OCI-LY3 (cell line): ENCODE data around the gene SEMA5B.

Source experiments
- H2AFZ ChIP-seq: fragments of 200-600, 300-600 bp; shearing (Covaris generic); 2 replicates; pipeline ENCODE4 v1.6.0; 2014; ENCODE audit warnings: antibody characterized with exemption, low read depth, low read length
- H3K27ac ChIP-seq: fragments of 200-600, 300-600 bp; sonication (generic); 2 replicates; pipeline ENCODE4 v1.5.1; 2014; ENCODE audit warnings: mild to moderate bottlenecking, low read length, moderate library complexity, mixed read lengths
- H3K27me3 ChIP-seq: fragments of 200-600, 300-600 bp; sonication (generic); 2 replicates; pipeline ENCODE4 v1.6.1; 2014; ENCODE audit warnings: low read depth, low read length, mixed read lengths
- H3K36me3 ChIP-seq: fragments of 200-600, 300-600 bp; sonication (generic); replicated peaks from 2 replicates; pipeline ENCODE3; 2014; ENCODE audit warnings: low read depth, low read length, mixed read lengths
- H3K4me1 ChIP-seq: fragments of 300-600, 200-600 bp; sonication (generic); 2 replicates; pipeline ENCODE4 v1.6.1; 2014; ENCODE audit warnings: low read length, mixed read lengths
- H3K4me2 ChIP-seq: fragments of 200-600, 300-600 bp; sonication (generic); 2 replicates; pipeline ENCODE4 v1.6.1; 2014; ENCODE audit warnings: low read length, mixed read lengths
- H3K4me3 ChIP-seq: fragments of 300-600, 200-600 bp; sonication (generic); 2 replicates; pipeline ENCODE4 v1.5.1; 2014; ENCODE audit warnings: antibody characterized with exemption, mild to moderate bottlenecking, low read length, moderate library complexity
- H3K79me2 ChIP-seq: fragments of 300-600, 200-600 bp; shearing (Covaris generic); 2 replicates; pipeline ENCODE4 v1.6.1; 2014; ENCODE audit warnings: mild to moderate bottlenecking, low read length, mixed read lengths
- H3K9ac ChIP-seq: fragments of 300-600, 200-600 bp; shearing (Covaris generic); 2 replicates; pipeline ENCODE4 v1.6.0; 2014; ENCODE audit warnings: mild to moderate bottlenecking, low read length, moderate library complexity
- H3K9me3 ChIP-seq: fragments of 200-600, 300-600 bp; shearing (Covaris generic); 2 replicates; pipeline ENCODE4 v1.6.1; 2014; ENCODE audit warnings: low read length, mixed read lengths; ENCODE audit not compliant: insufficient read depth
- H4K20me1 ChIP-seq: fragments of 200-600, 300-600 bp; sonication (generic); 2 replicates; pipeline ENCODE4 v1.6.1; 2016; ENCODE audit warnings: low read length, mixed read lengths; ENCODE audit not compliant: insufficient read depth
- CTCF ChIP-seq: fragments of 200-600, 300-600 bp; sonication (generic); IDR thresholded peaks from 2 replicates; pipeline ENCODE4 v1.5.1; 2014; ENCODE audit warnings: antibody characterized with exemption, low read length, low read depth
- EZH2phosphoT487 ChIP-seq: fragments of 200-600 bp; shearing (Covaris generic); IDR thresholded peaks from 2 replicates; pipeline ENCODE4 v1.6.1; 2018; ENCODE audit warnings: antibody characterized with exemption, mixed run types, low read depth

The SEMA5B gene

GRCh38 chr3:122973893-122974615 lies 53.5 kb downstream of the SEMA5B start:
- Histone ChIP-seq H4K20me1 (no peaks in the 10 kb centered on the region), H3K4me1 (peaks cover 41% of the 10 kb centered on the region), H3K27ac (no peak overlapping the region)

GRCh38 chr3:122972141-122972540 lies 55.4 kb downstream of the SEMA5B start:
- H3K4me1 ChIP-seq, result peaks cover 36% of the 10 kb centered on the region
- H3K79me2 ChIP-seq, result no peaks in the 10 kb centered on the region
- no peaks in the 10 kb centered on the region for H3K36me3 ChIP-seq
- peaks cover 18% of the 10 kb centered on the region; the same call in 1 of the 2 replicates for H3K27me3 ChIP-seq
- no peaks in the 10 kb centered on the region for H4K20me1 ChIP-seq
- no peak overlapping the region for H3K4me2 ChIP-seq
- H2AFZ ChIP-seq, result no peak overlapping the region
- H3K9me3 ChIP-seq, result no peaks in the 10 kb centered on the region
- H3K9ac ChIP-seq, result no peak overlapping the region
- H3K27ac ChIP-seq, result no peak overlapping the region
- TF ChIP-seq CTCF, result no peak
- no peak for TF ChIP-seq EZH2phosphoT487
- H3K4me3 ChIP-seq, result no peak overlapping the region

More at GRCh38 chr3:122973893-122974615, 53.5 kb downstream of the SEMA5B start:
- Histone ChIP-seq H3K79me2 (no peaks in the 10 kb centered on the region), H3K36me3 (no peaks in the 10 kb centered on the region), H3K9ac (no peak overlapping the region), H2AFZ (no peak overlapping the region), H3K4me2 (peak overlapping the region; percentile 83; the same call in 1 of the 2 replicates), H3K9me3 (no peaks in the 10 kb centered on the region), H3K27me3 (peaks cover 18% of the 10 kb centered on the region; the same call in 1 of the 2 replicates), H3K4me3 (no peak overlapping the region)
- no peak for TF ChIP-seq CTCF
- no peak for TF ChIP-seq EZH2phosphoT487

- no peak overlapping the region for H3K4me3 ChIP-seq
- H4K20me1 ChIP-seq, result no peaks in the 10 kb centered on the region
- H2AFZ ChIP-seq, result no peak overlapping the region
- H3K79me2 ChIP-seq, result no peaks in the 10 kb centered on the region
- H3K4me2 ChIP-seq, result peak overlapping the region; percentile 11; the same call in 1 of the 2 replicates
- peaks cover 18% of the 10 kb centered on the region; the same call in 1 of the 2 replicates for H3K27me3 ChIP-seq
- H3K36me3 ChIP-seq, result no peaks in the 10 kb centered on the region
- no peaks in the 10 kb centered on the region for H3K9me3 ChIP-seq
- no peak overlapping the region for H3K9ac ChIP-seq
- H3K27ac ChIP-seq, result no peak overlapping the region
- no peak for TF ChIP-seq EZH2phosphoT487
- TF ChIP-seq CTCF, result no peak
- peaks cover 30% of the 10 kb centered on the region for H3K4me1 ChIP-seq
Measured at GRCh38 chr3:122969585-122970469, 57.7 kb downstream of the SEMA5B start.

GRCh38 chr3:122967765-122968164 lies 59.8 kb downstream of the SEMA5B start:
- Histone ChIP-seq H3K4me3 (no peak overlapping the region), H3K79me2 (no peaks in the 10 kb centered on the region), H3K36me3 (no peaks in the 10 kb centered on the region), H3K27ac (no peak overlapping the region), H2AFZ (no peak overlapping the region), H3K27me3 (peaks cover 18% of the 10 kb centered on the region; the same call in 1 of the 2 replicates), H3K9me3 (no peaks in the 10 kb centered on the region), H4K20me1 (no peaks in the 10 kb centered on the region), H3K9ac (no peak overlapping the region), H3K4me2 (no peak overlapping the region), H3K4me1 (peaks cover 24% of the 10 kb centered on the region)
- TF ChIP-seq CTCF, result no peak
- no peak for TF ChIP-seq EZH2phosphoT487
